ENCODE results near the gene CC2D1A. TPM values are rescaled to one million over a fixed set of nuclear protein-coding genes. Genes with fewer than 3 reads are reported as not detected.

The CC2D1A gene
- total RNA-seq, 2 experiments from 2014 or later = 23.3 to 44.0 TPM

DNA sequence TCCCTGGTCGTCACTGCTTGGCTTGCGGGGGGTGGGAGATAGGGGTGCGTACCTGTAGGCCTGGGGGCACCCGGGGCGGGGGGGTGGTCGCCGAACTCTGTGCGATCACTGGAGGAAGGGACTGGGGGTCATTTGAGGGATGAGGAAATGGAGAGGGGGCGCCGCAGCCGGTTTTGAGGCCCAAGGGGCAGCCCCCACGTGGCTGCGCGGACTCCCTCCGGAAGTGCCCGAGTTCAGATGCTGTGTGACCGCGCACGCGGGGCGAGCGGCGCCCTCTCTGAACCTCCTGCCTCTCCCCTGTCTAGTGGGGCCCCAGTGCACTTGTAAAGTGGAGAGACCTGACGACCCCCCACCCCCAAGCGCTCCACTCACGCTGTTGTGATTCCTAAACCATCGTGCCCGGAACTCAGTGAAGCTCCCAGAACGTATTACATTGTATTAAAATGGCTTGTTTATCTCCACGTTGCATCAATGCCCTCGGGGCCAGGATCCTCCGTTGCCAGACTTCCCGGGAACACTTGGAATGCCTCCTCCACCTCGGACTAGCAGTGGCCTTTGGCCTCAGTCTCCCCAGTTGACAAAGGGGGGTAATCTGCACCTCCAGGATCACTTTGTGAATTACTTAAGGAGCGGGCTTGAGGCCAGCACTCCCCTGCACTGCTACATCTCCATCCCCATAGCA is 32.0 kb upstream of the CC2D1A start:
- CTCF ChIA-PET (ENCODE audit: unreplicated experiment) = no interaction called here

DNA sequence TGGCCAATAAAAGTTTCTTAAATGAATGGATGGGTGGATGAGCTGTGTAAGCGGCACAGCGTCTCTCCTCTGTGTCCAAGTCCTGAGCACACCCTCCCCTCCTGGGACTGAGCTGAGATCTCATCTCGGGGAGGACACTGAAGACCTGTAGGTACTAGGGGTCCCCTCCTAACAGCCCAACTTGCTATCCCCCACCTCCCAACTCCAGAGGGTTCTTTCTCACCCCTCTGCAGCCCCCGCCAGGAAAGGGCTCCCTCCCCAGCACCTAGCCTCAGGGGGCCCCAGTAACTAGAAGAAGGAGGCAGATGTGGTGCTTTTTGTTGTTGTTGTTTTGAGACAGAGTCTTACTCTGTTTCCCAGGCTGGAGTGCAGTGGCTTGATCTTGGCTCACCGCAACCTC is 30.2 kb upstream of the CC2D1A start:
- TF ChIP-seq EZH2phosphoT487 (IDR thresholded peaks at IDR 0.05; ENCODE audit: borderline replicate concordance, low read depth, low read length) = no peak
- TF ChIP-seq CTCF (conservative IDR thresholded peaks at IDR 0.05; ENCODE audit: low read length) = no peak
- CTCF ChIA-PET (ENCODE audit: unreplicated experiment) = no interaction called here
- intact Hi-C loops (cut with micrococcal nuclease; ENCODE audit: unreplicated experiment) = no loop called here
- no peaks in the 10 kb centered on the region for H3K9me2 ChIP-seq (ENCODE audit: insufficient read depth, low read length)
- no TSS peak for BruUV-seq (replicated peaks)
- H3K79me2 ChIP-seq (ENCODE audit: insufficient read depth, low read depth, low read length) = no peaks in the 10 kb centered on the region
- no peaks in the 10 kb centered on the region for H3K9me3 ChIP-seq (ENCODE audit: low read length)
- POLR2A ChIA-PET = no interaction called here
- H3K4me3 ChIP-seq (ENCODE audit: low read depth, low read length, poor library complexity, severe bottlenecking) = no peak overlapping the region
- H3K27ac ChIP-seq (ENCODE audit: low read depth, low read length, poor library complexity, severe bottlenecking) = no peak overlapping the region
- H3K4me2 ChIP-seq (ENCODE audit: low read length) = no peak overlapping the region
- H4K20me1 ChIP-seq (ENCODE audit: insufficient read depth, low read length) = no peaks in the 10 kb centered on the region
- peaks cover 11% of the 10 kb centered on the region for H3K4me1 ChIP-seq (ENCODE audit: insufficient read depth, low read length, poor library complexity, severe bottlenecking)
- no peak overlapping the region for H2AFZ ChIP-seq (ENCODE audit: low read length)
- H3K36me3 ChIP-seq (ENCODE audit: insufficient read depth, low read length) = no peaks in the 10 kb centered on the region
- DNase-seq (ENCODE audit: low spot score) = no peak

More for the DNA sequence above, 32.0 kb upstream of the CC2D1A start:
- Histone ChIP-seq H4K20me1 (ENCODE audit: insufficient read depth, low read length) (no peaks in the 10 kb centered on the region), H3K36me3 (ENCODE audit: insufficient read depth, low read length) (no peaks in the 10 kb centered on the region), H2AFZ (ENCODE audit: low read length) (no peak overlapping the region), H3K9me3 (ENCODE audit: low read length) (no peaks in the 10 kb centered on the region), H3K4me2 (ENCODE audit: low read length) (no peak overlapping the region), H3K9me2 (ENCODE audit: insufficient read depth, low read length) (no peaks in the 10 kb centered on the region), H3K27ac (ENCODE audit: low read depth, low read length, poor library complexity, severe bottlenecking) (no peak overlapping the region), H3K4me1 (ENCODE audit: insufficient read depth, low read length, poor library complexity, severe bottlenecking) (peaks cover 5% of the 10 kb centered on the region), H3K79me2 (ENCODE audit: insufficient read depth, low read depth, low read length) (no peaks in the 10 kb centered on the region), H3K4me3 (ENCODE audit: low read depth, low read length, poor library complexity, severe bottlenecking) (no peak overlapping the region)
- BruUV-seq (replicated peaks) = no TSS peak
- POLR2A ChIA-PET = interaction anchor here (0.6 kb wide), 1 partner anchor 31 kb away, joined by 4 read pairs; no protein-coding TSS in a partner anchor
- TF ChIP-seq CTCF (conservative IDR thresholded peaks at IDR 0.05; ENCODE audit: low read length) (no peak), EZH2phosphoT487 (IDR thresholded peaks at IDR 0.05; ENCODE audit: borderline replicate concordance, low read depth, low read length) (no peak)
- no peak for DNase-seq (ENCODE audit: low spot score)
- intact Hi-C loops (cut with micrococcal nuclease; ENCODE audit: unreplicated experiment) = no loop called here

DNA sequence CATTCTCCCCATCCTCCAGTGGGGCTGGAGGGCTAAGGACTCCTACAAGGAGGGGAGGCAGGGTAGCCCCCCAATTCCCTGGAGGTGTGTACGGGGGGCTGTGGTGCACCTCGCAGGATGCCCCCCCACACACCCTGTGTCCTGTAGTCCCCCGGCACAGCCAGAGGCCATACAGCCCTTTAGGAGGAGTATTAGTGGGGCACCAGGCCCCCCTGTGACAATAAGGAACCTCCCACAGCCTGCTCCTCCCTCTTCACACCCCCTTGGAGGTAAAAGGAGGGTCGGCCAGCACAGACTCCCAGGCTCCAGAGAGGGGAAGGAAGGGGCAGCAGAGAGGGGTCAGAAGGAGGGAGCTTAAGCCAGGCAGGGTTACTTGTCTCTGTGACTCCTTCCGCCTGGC is 29.2 kb upstream of the CC2D1A start, which contains the start of gene NANOS3:
Gene NANOS3 (plus strand): TSS at position 301 of the 400 bp plus-strand sequence. CDS start 115 bp downstream, outside the sequence.
- H3K4me2 ChIP-seq (ENCODE audit: low read length) = no peak within 1 kb of the TSS
- peaks cover 21% of the 10 kb centered on the region for H3K4me1 ChIP-seq (ENCODE audit: insufficient read depth, low read length, poor library complexity, severe bottlenecking)
- no peaks in the 10 kb centered on the region for H3K79me2 ChIP-seq (ENCODE audit: insufficient read depth, low read depth, low read length)
- H2AFZ ChIP-seq (ENCODE audit: low read length) = no peak within 1 kb of the TSS
- no peak within 1 kb of the TSS for H3K4me3 ChIP-seq (ENCODE audit: low read depth, low read length, poor library complexity, severe bottlenecking)
- TF ChIP-seq EZH2phosphoT487 (IDR thresholded peaks at IDR 0.05; ENCODE audit: borderline replicate concordance, low read depth, low read length) (no peak), CTCF (conservative IDR thresholded peaks at IDR 0.05; ENCODE audit: low read length) (no peak)
- H3K27ac ChIP-seq (ENCODE audit: low read depth, low read length, poor library complexity, severe bottlenecking) = no peak within 1 kb of the TSS
- H4K20me1 ChIP-seq (ENCODE audit: insufficient read depth, low read length) = no peaks in the 10 kb centered on the region
- DNase-seq (ENCODE audit: low spot score) = no peak
- POLR2A ChIA-PET = no interaction called here
- CTCF ChIA-PET (ENCODE audit: unreplicated experiment) = no interaction called here
- intact Hi-C loops (cut with micrococcal nuclease; ENCODE audit: unreplicated experiment) = no loop called here
- H3K9me3 ChIP-seq (ENCODE audit: low read length) = no peaks in the 10 kb centered on the region
- H3K9me2 ChIP-seq (ENCODE audit: insufficient read depth, low read length) = no peaks in the 10 kb centered on the region
- BruUV-seq (replicated peaks) = no TSS peak
- H3K36me3 ChIP-seq (ENCODE audit: insufficient read depth, low read length) = no peaks in the 10 kb centered on the region

Measured in OCI-LY7 (cell line).